ENCODE data around the gene C10orf67. TPM values are rescaled to one million over a fixed set of nuclear protein-coding genes. Genes with fewer than 3 reads are reported as not detected.
"Not testable (repeated sequence)": the region's sequence is repeated elsewhere in the genome, so short reads cannot be mapped to it uniquely, and the experiment has no call there.

Gene C10orf67
- total RNA-seq, 1 donor from 2014 or later, result 1.6 TPM

GRCh38 chr10:23280419-23281043 lies 64.1 kb downstream of the C10orf67 start:
- intact Hi-C loops (cut with DNase I), result no loop called here
- Histone ChIP-seq H3K36me3 (no peaks in the 10 kb centered on the region), H3K27me3 (no peaks in the 10 kb centered on the region), H3K4me1 (no peaks in the 10 kb centered on the region), H3K4me3 (no peak overlapping the region), H3K27ac (no peak overlapping the region), H3K9me3 (no peaks in the 10 kb centered on the region)
- TF ChIP-seq, protein P1, sequence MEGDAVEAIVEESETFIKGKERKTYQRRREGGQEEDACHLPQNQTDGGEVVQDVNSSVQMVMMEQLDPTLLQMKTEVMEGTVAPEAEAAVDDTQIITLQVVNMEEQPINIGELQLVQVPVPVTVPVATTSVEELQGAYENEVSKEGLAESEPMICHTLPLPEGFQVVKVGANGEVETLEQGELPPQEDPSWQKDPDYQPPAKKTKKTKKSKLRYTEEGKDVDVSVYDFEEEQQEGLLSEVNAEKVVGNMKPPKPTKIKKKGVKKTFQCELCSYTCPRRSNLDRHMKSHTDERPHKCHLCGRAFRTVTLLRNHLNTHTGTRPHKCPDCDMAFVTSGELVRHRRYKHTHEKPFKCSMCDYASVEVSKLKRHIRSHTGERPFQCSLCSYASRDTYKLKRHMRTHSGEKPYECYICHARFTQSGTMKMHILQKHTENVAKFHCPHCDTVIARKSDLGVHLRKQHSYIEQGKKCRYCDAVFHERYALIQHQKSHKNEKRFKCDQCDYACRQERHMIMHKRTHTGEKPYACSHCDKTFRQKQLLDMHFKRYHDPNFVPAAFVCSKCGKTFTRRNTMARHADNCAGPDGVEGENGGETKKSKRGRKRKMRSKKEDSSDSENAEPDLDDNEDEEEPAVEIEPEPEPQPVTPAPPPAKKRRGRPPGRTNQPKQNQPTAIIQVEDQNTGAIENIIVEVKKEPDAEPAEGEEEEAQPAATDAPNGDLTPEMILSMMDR (IDR thresholded peaks at IDR 0.05), result no peak
- ATAC-seq (no peak), DNase-seq (no peak)

DNA sequence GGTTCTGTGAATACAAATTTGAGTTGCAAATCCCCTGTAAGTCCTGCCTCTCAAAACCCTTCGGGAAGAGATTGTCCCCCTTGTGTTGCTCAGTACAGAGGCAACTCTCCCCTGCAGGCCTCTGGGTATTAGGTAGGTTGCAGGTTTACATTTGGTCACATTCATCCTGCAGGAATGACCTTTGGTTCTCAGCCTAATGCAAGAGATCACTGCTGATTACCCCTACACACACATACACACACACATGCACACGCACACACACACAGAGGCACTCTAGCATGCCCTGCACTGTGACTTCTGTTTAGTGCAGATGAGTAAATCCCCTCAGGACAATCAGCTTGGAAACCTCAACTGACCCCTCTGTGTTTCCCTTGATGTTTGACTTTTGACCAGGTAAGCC lies 69.2 kb downstream of the C10orf67 start:
- H3K36me3 ChIP-seq, result no peaks in the 10 kb centered on the region
- H3K27me3 ChIP-seq, result no peaks in the 10 kb centered on the region
- no peak overlapping the region for H3K4me3 ChIP-seq
- no peaks in the 10 kb centered on the region for H3K9me3 ChIP-seq
- no peaks in the 10 kb centered on the region for H3K4me1 ChIP-seq
- intact Hi-C loops (cut with DNase I), result no loop called here
- TF ChIP-seq, protein P1 (IDR thresholded peaks at IDR 0.05), result no peak
- DNase-seq, result no peak
- H3K27ac ChIP-seq, result no peak overlapping the region
- ATAC-seq, result no peak

DNA sequence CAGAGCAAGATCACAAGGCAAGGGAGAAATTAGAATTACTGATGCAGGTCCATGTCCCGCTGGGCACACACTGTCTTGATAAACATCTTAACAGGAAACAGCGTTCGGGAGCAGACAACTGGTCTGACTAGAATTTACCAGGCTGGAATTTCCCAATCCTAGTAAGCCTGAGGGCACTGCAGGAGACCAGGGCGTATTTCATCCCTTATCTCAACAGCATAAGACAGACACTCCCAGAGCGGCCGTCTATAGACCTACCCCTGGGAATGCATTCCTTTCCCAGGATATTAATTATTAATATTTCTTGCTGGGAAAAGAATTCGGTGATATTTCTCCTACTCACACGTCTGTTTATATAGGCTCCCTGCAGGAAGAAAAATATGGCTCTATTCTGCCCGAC lies 70.4 kb downstream of the C10orf67 start:
- H3K27ac ChIP-seq; H3K4me1 ChIP-seq; H3K27me3 ChIP-seq; DNase-seq; ATAC-seq; H3K4me3 ChIP-seq; intact Hi-C loops (cut with DNase I); H3K36me3 ChIP-seq; H3K9me3 ChIP-seq: not testable (repeated sequence)

DNA sequence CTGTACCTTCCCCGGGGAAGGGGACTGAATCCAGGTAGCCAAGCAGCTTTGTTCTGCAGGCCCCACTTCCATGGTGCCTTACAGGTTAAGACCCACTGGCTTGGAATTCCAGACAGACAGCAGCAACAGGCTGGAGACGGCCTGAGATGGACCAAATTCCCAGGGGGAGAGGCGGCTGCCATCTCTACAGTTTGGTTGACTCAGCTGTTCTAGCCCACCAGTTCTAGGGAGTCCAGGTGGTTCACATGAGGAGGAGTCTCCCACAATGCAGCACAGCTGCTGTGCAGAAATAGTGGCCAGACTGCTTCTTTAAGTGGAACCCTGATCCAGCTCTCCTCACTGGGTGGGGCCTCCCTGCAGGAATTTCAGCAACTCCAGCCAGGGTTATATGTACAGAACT lies 74.1 kb downstream of the C10orf67 start:
- H3K27ac ChIP-seq, result no peak overlapping the region
- H3K9me3 ChIP-seq, result no peaks in the 10 kb centered on the region
- no peaks in the 10 kb centered on the region for H3K36me3 ChIP-seq
- H3K27me3 ChIP-seq, result no peaks in the 10 kb centered on the region
- no peak overlapping the region for H3K4me3 ChIP-seq
- ATAC-seq, result peak; percentile 14
- DNase-seq, result no peak
- TF ChIP-seq, protein P1 (IDR thresholded peaks at IDR 0.05), result no peak
- no peaks in the 10 kb centered on the region for H3K4me1 ChIP-seq
- intact Hi-C loops (cut with DNase I), result no loop called here

- DNase-seq, result no peak
- intact Hi-C loops (cut with DNase I), result no loop called here
- no peak for ATAC-seq
- Histone ChIP-seq H3K27me3 (peaks cover 4% of the 10 kb centered on the region), H3K4me3 (no peak overlapping the region), H3K36me3 (no peaks in the 10 kb centered on the region), H3K9me3 (no peaks in the 10 kb centered on the region), H3K4me1 (no peaks in the 10 kb centered on the region), H3K27ac (no peak overlapping the region)
- TF ChIP-seq, protein P1 (IDR thresholded peaks at IDR 0.05), result no peak
These were observed 81.0 kb downstream of the C10orf67 start for GRCh38 chr10:23263441-23264164.

GRCh38 chr10:23262928-23263327 lies 81.7 kb downstream of the C10orf67 start:
- Histone ChIP-seq H3K4me3 (no peak overlapping the region), H3K36me3 (no peaks in the 10 kb centered on the region), H3K4me1 (no peaks in the 10 kb centered on the region), H3K27me3 (peaks cover 4% of the 10 kb centered on the region), H3K27ac (no peak overlapping the region), H3K9me3 (no peaks in the 10 kb centered on the region)
- ATAC-seq (no peak), DNase-seq (no peak)
- TF ChIP-seq, protein P1 (IDR thresholded peaks at IDR 0.05), result no peak
- intact Hi-C loops (cut with DNase I), result no loop called here

Measured in upper lobe of right lung (tissue), 1 donor.